K562 (cell line): Measurements from ENCODE around the gene HPRT1.

Source experiments
- EP300 ChIP-seq: IDR thresholded peaks from 2 replicates; pipeline ENCODE4 v1.6.1; 2012; ENCODE audit warnings: low read length, improper control_type of control experiment
- FIP1L1 ChIP-seq: fragments of 200-400 bp; formaldehyde crosslinking; IDR thresholded peaks from 2 replicates; pipeline ENCODE4 v1.6.1; 2018; ENCODE audit warnings: mild to moderate bottlenecking, low read depth, low read length; ENCODE audit not compliant: poor library complexity, severe bottlenecking
- FOXA1 ChIP-seq: fragments of 450-650 bp; IDR thresholded peaks from 2 replicates; pipeline ENCODE4 v1.6.1; 2016; ENCODE audit warnings: mild to moderate bottlenecking, borderline replicate concordance
- MEF2D ChIP-seq: conservative IDR thresholded peaks from 2 replicates; pipeline ENCODE4 v1.6.1; 2016; ENCODE audit warnings: low read depth, missing genetic modification characterization, missing compliant biosample characterization
- MTA2 ChIP-seq: fragments of 450-650 bp; IDR thresholded peaks from 2 replicates; pipeline ENCODE4 v1.6.1; 2016; ENCODE audit warnings: low read depth
- POLR2AphosphoS5 ChIP-seq: IDR thresholded peaks from 2 replicates; pipeline ENCODE4 v1.6.1; 2011; ENCODE audit warnings: mild to moderate bottlenecking, low read depth, low read length, moderate library complexity; ENCODE audit not compliant: control insufficient read depth, insufficient read depth
- RCOR1 ChIP-seq, 2 experiments: IDR thresholded peaks; 2 replicates each; pipeline ENCODE4 v1.6.1; 2012; ENCODE audit warnings: low read depth in 2 of 2, low read length in 2 of 2, borderline replicate concordance in 1 of 2, improper control_type of control experiment in 1 of 2
- SREBF2 ChIP-seq: sonication (generic); formaldehyde crosslinking; IDR thresholded peaks from 2 replicates; pipeline ENCODE4 v1.4.0; 2020; ENCODE audit warnings: mild to moderate bottlenecking, missing genetic modification reagents
- TCF7 ChIP-seq: sonication (generic); IDR thresholded peaks from 2 replicates; pipeline ENCODE4 v1.6.1; 2016; ENCODE audit warnings: antibody characterized with exemption, borderline replicate concordance
- THRAP3 ChIP-seq: fragments of 450-650 bp; IDR thresholded peaks from 2 replicates; pipeline ENCODE4 v1.6.1; 2016; ENCODE audit warnings: mild to moderate bottlenecking, inconsistent platforms, borderline replicate concordance
- ZNF224 ChIP-seq: sonication (generic); formaldehyde crosslinking; IDR thresholded peaks from 2 replicates; pipeline ENCODE4 v1.8.0; 2022; ENCODE audit warnings: mild to moderate bottlenecking, missing genetic modification reagents
- TF ChIP-seq, protein P1 (sequence below): fragments of 450-650 bp; IDR thresholded peaks from 2 replicates; pipeline ENCODE4 v1.6.1; 2018; ENCODE audit not compliant: partially characterized antibody
- TF ChIP-seq, protein P2 (sequence below), 3 experiments: IDR thresholded peaks in 2 of 3; conservative IDR thresholded peaks in 1 of 3; 2 replicates each; pipeline ENCODE4 v1.5.1; 2011 to 2012; ENCODE audit warnings: low read length in 3 of 3, mild to moderate bottlenecking in 3 of 3, control low read depth in 2 of 3, improper control_type of control experiment in 1 of 3, inconsistent platforms in 1 of 3, low read depth in 1 of 3, mixed read lengths in 1 of 3, moderate library complexity in 1 of 3; ENCODE audit not compliant: insufficient read depth in 2 of 3

DNA sequence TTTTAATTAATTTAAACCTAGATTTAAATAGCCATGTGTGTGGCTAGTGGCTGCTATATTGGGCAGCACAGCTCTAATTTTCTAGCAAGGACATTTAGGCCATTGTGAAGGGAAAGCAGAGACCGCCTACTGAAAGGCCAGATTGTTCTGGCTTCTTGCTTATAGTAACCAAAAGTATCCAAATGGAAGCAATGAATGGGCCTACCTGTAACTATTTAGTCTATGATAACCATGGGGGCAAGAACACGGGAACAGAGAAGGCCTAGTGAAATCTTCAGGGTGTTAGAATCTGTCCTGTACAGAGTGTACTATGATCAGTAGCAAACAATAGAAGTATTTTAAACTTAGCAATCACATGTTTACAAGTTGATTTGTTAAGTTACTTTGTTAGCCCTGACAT is 16.5 kb upstream of the HPRT1 start:
- TF ChIP-seq POLR2AphosphoS5 (no peak), FIP1L1 (no peak), RCOR1 (IDR thresholded peaks at IDR 0.05; ENCODE audit: borderline replicate concordance in 1 of 2, low read depth in 2 of 2, low read length in 2 of 2) (no peak), FOXA1 (no peak), MTA2 (no peak), MEF2D (tag) (no peak), EP300 (no peak), TCF7 (no peak), THRAP3 (no peak), SREBF2 (CRISPR knock-in tag) (no peak), ZNF224 (no peak)
- TF ChIP-seq, protein P1, sequence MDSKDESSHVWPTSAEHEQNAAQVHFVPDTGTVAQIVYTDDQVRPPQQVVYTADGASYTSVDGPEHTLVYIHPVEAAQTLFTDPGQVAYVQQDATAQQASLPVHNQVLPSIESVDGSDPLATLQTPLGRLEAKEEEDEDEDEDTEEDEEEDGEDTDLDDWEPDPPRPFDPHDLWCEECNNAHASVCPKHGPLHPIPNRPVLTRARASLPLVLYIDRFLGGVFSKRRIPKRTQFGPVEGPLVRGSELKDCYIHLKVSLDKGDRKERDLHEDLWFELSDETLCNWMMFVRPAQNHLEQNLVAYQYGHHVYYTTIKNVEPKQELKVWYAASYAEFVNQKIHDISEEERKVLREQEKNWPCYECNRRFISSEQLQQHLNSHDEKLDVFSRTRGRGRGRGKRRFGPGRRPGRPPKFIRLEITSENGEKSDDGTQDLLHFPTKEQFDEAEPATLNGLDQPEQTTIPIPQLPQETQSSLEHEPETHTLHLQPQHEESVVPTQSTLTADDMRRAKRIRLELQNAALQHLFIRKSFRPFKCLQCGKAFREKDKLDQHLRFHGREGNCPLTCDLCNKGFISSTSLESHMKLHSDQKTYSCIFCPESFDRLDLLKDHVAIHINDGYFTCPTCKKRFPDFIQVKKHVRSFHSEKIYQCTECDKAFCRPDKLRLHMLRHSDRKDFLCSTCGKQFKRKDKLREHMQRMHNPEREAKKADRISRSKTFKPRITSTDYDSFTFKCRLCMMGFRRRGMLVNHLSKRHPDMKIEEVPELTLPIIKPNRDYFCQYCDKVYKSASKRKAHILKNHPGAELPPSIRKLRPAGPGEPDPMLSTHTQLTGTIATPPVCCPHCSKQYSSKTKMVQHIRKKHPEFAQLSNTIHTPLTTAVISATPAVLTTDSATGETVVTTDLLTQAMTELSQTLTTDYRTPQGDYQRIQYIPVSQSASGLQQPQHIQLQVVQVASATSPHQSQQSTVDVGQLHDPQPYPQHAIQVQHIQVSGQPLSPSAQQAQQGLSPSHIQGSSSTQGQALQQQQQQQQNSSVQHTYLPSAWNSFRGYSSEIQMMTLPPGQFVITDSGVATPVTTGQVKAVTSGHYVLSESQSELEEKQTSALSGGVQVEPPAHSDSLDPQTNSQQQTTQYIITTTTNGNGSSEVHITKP = no peak
- TF ChIP-seq, protein P2, sequence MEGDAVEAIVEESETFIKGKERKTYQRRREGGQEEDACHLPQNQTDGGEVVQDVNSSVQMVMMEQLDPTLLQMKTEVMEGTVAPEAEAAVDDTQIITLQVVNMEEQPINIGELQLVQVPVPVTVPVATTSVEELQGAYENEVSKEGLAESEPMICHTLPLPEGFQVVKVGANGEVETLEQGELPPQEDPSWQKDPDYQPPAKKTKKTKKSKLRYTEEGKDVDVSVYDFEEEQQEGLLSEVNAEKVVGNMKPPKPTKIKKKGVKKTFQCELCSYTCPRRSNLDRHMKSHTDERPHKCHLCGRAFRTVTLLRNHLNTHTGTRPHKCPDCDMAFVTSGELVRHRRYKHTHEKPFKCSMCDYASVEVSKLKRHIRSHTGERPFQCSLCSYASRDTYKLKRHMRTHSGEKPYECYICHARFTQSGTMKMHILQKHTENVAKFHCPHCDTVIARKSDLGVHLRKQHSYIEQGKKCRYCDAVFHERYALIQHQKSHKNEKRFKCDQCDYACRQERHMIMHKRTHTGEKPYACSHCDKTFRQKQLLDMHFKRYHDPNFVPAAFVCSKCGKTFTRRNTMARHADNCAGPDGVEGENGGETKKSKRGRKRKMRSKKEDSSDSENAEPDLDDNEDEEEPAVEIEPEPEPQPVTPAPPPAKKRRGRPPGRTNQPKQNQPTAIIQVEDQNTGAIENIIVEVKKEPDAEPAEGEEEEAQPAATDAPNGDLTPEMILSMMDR (IDR thresholded peaks at IDR 0.05 in 2 of 3, conservative IDR thresholded peaks at IDR 0.05 in 1 of 3; ENCODE audit: insufficient read depth in 2 of 3, low read depth in 1 of 3, low read length in 3 of 3) = no peak
